ENCODE data around the gene MARCHF7. TPM values are rescaled to one million over a fixed set of nuclear protein-coding genes. Genes with fewer than 3 reads are reported as not detected.

MARCHF7 gene
- total and polyA plus RNA-seq, 2 of the 8 experiments (the other 6 are each of a cell fraction or from before 2014, with no cell fraction given), result 18.3 to 116 TPM

DNA sequence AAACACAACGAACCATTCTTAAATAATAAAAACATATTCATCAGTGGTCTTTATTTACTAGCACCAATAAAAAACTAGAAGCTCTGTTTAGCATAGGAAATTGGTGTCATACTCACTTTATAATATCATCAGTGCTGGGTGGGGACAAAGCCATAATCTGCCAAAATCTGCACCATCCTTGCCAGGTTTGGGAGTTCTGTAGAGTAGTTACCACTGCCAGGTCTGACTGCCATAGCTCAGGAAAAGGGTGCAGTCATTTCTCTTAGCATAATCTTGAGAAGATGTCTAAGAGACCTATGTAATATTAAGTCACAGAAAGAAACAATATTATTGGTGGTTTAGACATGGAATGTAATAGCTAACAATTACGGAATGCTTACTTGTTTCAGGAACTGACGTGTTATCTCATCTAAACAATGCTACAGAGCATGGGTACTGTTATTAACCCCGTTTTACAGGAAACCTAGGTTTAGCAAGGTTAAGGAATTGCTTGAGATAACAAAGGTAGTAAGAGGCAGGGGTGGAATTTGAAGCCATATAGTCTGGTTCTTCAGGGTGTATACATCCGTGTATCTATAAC, 1.6 kb upstream of the MARCHF7 start:
- Histone ChIP-seq H3K36me3 (ENCODE audit: control insufficient read depth in 2 of 4, insufficient read depth in 4 of 4, low read length in 3 of 4) (peaks cover 0 to 9% (median 2%) of the 10 kb centered on the region in 4 experiments; a peak in 5 of 8 replicates), H4K20me1 (replicated peaks in 1 of 2; ENCODE audit: control insufficient read depth in 1 of 2, insufficient read depth in 2 of 2, low read length in 2 of 2) (peaks cover 9 to 11% of the 10 kb centered on the region in 2 experiments), H2BK15ac (ENCODE audit: low read length) (no peak overlapping the region), H3K14ac (ENCODE audit: insufficient read length) (no peak overlapping the region), H2BK5ac (ENCODE audit: low read depth, low read length) (no peak overlapping the region), H3K9ac (replicated peaks in 1 of 4; ENCODE audit: extremely low read depth in 1 of 4, low read depth in 3 of 4, low read length in 3 of 4) (peak overlapping the region in 1 of 4 experiments; percentile 41; a peak in 1 of 7 replicates), H2AK5ac (ENCODE audit: low read depth, low read length) (no peak overlapping the region), H4K91ac (replicated peaks; ENCODE audit: insufficient read length, low read length) (no peak overlapping the region), H3K27ac (ENCODE audit: low read depth, low read length) (no peak overlapping the region), H3K4me1 (replicated peaks in 1 of 4; ENCODE audit: control insufficient read depth in 3 of 4, insufficient read depth in 4 of 4, low read length in 3 of 4) (peaks cover 0 to 8% (median 2%) of the 10 kb centered on the region in 4 experiments; a peak in 3 of 7 replicates), H4K8ac (ENCODE audit: extremely low read depth, insufficient read depth, low read length) (no peak overlapping the region), H2BK20ac (ENCODE audit: low read length) (no peak overlapping the region), H3K18ac (ENCODE audit: extremely low read depth, low read length) (no peak overlapping the region), H3K9me3 (ENCODE audit: insufficient read depth in 2 of 2, low read depth in 1 of 2, low read length in 1 of 2) (no peaks in the 10 kb centered on the region), H3K4me2 (ENCODE audit: insufficient read depth in 1 of 2, low read depth in 2 of 2, low read length in 2 of 2) (peak overlapping the region; percentile 43 to 78), H3K23ac (ENCODE audit: insufficient read length) (no peak overlapping the region), H2AFZ (ENCODE audit: low read length) (0 out of 2 replicates have a peak overlapping the region, but pooled peaks have one; percentile 7), H3K79me1 (ENCODE audit: low read depth, low read length) (0 out of 2 replicates have a peak, but pooled peaks cover 2% of the 10 kb centered on the region), H3K27me3 (replicated peaks in 1 of 4; ENCODE audit: control insufficient read depth in 3 of 4, extremely low read depth in 1 of 4, insufficient read depth in 3 of 4, low read length in 3 of 4) (no peaks in the 10 kb centered on the region), H3K23me2 (ENCODE audit: low read depth, low read length) (no peaks in the 10 kb centered on the region), H3K4me3 (ENCODE audit: extremely low read depth in 1 of 4, insufficient read depth in 2 of 4, low read depth in 3 of 4, low read length in 4 of 4) (peak overlapping the region in 1 of 4 experiments; percentile 91; a peak in 2 of 8 replicates), H3K4ac (replicated peaks; ENCODE audit: insufficient read length, low read depth, low read length) (no peak overlapping the region), H2BK12ac (ENCODE audit: low read depth, low read length) (no peak overlapping the region), H2BK120ac (replicated peaks; ENCODE audit: low read depth, low read length) (no peak overlapping the region), H3K56ac (replicated peaks; ENCODE audit: insufficient read length, low read depth, low read length) (no peak overlapping the region), H4K5ac (ENCODE audit: insufficient read length, low read depth, low read length) (no peak overlapping the region), H3K79me2 (ENCODE audit: control insufficient read depth in 1 of 2, insufficient read depth in 2 of 2, low read length in 2 of 2) (peaks cover 28 to 39% of the 10 kb centered on the region in 2 experiments)
- whole genome bisulfite sequencing, 2 experiments (ENCODE audit: extremely low coverage in 1 of 2, insufficient coverage in 1 of 2, insufficient read length in 1 of 2, insufficient replicate concordance in 2 of 2, low coverage in 1 of 2, low lambda C conversion rate in 2 of 2, missing lambda C conversion rate in 1 of 2), result 83% methylated on average over 5 of the region's 5 CpGs; no CpG with 5 or more reads in 1 of the 2 experiments
- ChIA-PET POLR2A (ENCODE audit: partially characterized antibody) (interaction anchor here (0.6 kb wide), 1 partner anchor 220 kb away, joined by 3 read pairs; no protein-coding TSS in a partner anchor), CTCF (ENCODE audit: partially characterized antibody) (interaction anchor here (0.9 kb wide), 2 partner anchors 11 to 102 kb away, joined by 3 to 4 read pairs; no protein-coding TSS in a partner anchor)
- no peak for DNase-seq (ENCODE audit: low read depth in 1 of 2, low spot score in 2 of 2)
- no peak for FAIRE-seq
- TF ChIP-seq POLR2A (IDR thresholded peaks at IDR 0.05; ENCODE audit: control extremely low read depth in 1 of 2, low read depth in 2 of 2, low read length in 2 of 2), result no peak
- TF ChIP-seq ATF2 (IDR thresholded peaks at IDR 0.05; ENCODE audit: low read length), result no peak

Data from H1 (cell line).